ENCODE measurements around the gene WHAMM.

GRCh38 chr15:82790321-82790720 is 19.1 kb upstream of the WHAMM start:
- TF ChIP-seq CTCF (IDR thresholded peaks at IDR 0.05), result no peak
- no peak for TF ChIP-seq POLR2AphosphoS5 (IDR thresholded peaks at IDR 0.05)
- TF ChIP-seq POLR2A (IDR thresholded peaks at IDR 0.05), result no peak
